ENCODE measurements around the gene LPP.
A peak's percentile ranks its signal among the peaks of the same experiment; 100 is the strongest.

Gene LPP

DNA sequence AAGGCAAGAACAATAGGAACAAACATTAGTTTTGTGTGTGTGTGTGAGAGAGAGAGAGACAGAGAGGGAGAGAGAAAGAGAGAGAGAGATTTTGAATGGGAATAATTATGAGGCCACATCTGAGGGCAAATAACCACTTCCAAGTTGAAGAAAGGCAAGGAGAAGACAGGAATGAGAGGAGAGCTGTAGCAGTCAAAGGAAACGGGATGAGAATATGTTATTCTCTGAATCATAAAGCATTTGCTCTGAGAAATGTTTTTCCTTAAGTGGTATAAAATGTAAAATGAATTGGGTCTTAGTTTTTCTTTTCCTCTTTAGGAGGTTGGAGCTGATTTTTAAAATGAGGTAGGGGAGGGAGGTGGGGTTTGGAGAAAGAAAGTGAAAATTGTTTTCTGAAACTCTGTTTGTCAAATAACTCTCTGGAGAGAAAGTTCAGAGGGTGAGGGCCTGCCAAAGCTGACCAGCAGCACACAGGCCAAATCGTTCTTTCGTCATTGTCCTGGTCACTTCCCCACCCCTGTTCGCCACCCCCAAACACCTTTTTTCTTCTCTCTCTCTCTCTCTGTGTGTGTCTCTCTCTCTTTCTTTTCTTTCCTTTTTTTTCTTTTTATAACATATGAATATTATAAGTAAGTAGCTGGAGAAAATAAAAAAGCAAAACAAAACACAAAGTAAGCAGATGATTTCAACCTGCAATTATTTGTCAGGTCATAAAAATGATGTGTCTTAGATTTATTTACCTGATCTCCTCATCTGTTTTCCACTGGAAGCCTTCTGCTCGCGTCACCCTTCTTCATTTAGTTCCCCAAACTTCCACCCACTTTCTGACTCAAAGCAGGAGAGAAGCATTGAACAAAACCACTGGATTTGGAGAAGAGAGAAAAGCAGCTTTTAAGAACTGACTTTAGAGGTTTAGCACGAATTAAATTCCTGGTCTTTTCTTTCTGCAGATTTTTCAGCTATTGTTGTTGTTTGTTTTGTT lies 110.6 kb downstream of the LPP start:
- peak overlapping the region; percentile 95 for H3K27ac ChIP-seq

DNA sequence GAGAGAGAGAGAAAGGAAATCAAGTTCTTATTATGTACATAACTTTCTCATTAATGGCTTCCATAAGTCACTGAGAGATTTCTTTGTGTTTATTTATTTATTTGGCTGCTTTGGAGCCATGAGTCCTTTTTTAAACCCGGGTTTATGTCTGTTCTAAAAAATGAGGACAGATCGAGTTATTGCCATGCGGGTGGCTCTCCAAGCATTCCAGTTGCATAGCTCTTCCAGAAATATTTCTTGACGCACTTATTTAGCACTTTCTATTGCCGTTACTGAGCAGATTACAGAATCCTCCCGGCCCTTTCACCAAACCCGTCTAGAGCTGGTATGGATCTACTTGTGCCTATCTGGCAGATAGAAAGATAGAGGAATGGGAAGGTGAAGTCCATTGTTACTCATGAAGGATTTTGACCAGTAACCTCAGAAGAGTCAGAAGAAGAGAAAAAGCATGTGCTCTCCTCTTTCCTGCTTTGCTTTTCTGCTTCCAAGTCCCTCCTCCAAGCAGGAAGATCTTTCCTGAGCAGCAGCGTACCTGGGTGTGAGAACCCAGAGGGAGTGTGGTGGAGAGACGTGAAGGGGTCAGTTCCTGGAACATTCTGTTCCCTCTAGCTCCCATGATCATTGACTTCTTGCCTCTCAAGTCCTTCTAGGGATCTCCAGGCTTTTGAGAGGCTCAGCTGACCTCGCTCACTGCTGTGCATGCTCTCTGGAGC lies 112.8 kb downstream of the LPP start:
- TF ChIP-seq ZFX (IDR thresholded peaks at IDR 0.05; ENCODE audit: borderline replicate concordance), result no peak
- TF ChIP-seq, protein P1, sequence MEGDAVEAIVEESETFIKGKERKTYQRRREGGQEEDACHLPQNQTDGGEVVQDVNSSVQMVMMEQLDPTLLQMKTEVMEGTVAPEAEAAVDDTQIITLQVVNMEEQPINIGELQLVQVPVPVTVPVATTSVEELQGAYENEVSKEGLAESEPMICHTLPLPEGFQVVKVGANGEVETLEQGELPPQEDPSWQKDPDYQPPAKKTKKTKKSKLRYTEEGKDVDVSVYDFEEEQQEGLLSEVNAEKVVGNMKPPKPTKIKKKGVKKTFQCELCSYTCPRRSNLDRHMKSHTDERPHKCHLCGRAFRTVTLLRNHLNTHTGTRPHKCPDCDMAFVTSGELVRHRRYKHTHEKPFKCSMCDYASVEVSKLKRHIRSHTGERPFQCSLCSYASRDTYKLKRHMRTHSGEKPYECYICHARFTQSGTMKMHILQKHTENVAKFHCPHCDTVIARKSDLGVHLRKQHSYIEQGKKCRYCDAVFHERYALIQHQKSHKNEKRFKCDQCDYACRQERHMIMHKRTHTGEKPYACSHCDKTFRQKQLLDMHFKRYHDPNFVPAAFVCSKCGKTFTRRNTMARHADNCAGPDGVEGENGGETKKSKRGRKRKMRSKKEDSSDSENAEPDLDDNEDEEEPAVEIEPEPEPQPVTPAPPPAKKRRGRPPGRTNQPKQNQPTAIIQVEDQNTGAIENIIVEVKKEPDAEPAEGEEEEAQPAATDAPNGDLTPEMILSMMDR (IDR thresholded peaks at IDR 0.05), result no peak
- H3K27ac ChIP-seq, result peak overlapping the region; percentile 95

More for the DNA sequence above, 110.6 kb downstream of the LPP start:
- TF ChIP-seq ZFX (IDR thresholded peaks at IDR 0.05; ENCODE audit: borderline replicate concordance), result no peak
- TF ChIP-seq, protein P1 (IDR thresholded peaks at IDR 0.05), result no peak

DNA sequence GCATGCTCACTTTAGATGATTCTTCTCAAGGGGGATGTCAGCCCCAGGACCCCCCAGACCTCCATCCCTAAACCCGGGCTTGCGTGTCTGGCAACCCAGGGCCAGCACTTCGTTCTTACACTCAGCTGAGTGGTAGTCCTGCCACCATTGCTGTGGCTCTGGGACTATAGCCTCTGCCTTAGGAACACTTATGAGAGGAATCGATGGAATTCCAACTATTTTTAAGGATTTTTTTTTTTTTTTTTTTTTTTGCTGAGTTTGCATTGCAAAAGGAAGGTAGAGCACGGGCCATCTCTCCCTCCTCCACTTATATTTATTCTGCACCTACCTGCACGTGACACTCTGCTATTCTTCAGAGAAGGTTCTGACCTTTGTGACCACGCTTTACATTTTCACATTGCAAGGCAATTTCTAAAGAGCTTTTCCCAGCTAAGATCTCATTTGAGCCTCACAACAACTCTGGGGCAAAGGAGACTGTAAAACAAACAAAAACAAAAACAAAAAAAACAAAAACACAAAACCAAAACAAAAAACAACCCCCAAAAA lies 113.9 kb downstream of the LPP start:
- peak overlapping the region; percentile 95 for H3K27ac ChIP-seq
- TF ChIP-seq, protein P1 (IDR thresholded peaks at IDR 0.05), result no peak
- no peak for TF ChIP-seq ZFX (IDR thresholded peaks at IDR 0.05; ENCODE audit: borderline replicate concordance)

DNA sequence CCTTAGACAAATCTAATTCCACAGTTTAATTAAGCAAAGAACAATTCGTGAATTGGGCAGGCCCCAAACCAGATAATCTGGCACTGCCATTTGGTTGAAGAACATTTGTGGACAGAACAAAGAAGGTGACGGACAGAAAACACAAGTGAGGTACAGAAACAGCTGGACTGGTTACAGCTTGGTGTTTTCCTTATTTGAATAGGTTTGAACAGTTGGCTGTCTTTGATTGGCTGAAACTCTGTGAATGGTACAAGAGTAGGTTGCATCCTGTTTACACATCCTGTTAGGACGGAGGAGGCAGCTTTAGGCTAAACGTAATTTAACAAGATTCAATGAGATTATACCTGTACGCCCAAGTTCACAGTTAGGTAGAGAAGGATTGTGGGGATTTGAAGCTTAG lies 114.4 kb downstream of the LPP start:
- no peak for TF ChIP-seq ZFX (IDR thresholded peaks at IDR 0.05; ENCODE audit: borderline replicate concordance)
- TF ChIP-seq, protein P1 (IDR thresholded peaks at IDR 0.05), result no peak
- H3K27ac ChIP-seq, result peak overlapping the region; percentile 95

DNA sequence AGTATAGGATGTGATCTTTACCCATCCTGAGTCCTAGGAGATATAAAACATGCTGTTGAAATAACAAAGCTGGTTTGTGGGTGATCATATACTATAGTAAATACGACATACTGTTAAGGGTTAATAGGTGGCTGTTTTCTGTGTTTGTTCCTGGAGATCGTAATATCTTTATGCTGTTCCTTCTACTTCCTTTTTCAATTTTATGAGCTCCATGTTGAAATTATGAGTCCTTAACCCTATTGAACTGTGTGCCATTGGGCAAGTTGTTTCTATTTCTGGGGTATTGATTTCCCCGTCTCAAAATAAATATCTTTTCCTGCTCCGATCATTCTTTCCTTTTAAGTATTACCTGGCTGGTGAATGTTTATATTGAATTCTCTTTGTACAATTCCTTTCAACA lies 115.1 kb downstream of the LPP start:
- peak overlapping the region; percentile 95 for H3K27ac ChIP-seq

DNA sequence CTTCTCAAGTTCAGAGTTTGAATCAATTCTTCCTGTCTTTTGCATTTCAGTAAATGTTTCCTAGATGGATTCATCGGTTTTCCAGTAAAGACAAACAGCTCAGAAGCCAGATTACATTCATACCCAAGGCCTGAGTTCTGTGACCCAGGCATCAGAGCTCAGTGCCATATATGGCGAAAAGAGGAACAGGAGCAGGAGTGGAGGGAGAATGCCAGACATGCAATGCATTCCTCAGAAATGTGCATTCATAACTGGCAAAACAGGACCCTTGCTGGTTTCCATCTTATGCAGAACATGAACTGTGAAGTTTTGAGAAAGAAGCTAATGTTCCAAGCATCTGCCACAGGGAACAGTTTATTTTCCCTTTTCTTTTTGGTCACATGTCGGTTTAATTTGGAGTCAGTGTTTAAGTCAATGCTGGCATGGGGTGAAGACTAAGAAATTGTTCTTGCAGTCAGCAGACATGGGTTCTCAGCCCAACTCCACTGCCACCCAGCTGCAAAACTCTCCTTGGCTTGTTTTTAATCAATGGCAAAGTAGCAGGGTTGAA lies 116.5 kb downstream of the LPP start:
- H3K27ac ChIP-seq, result peak overlapping the region; percentile 95
- TF ChIP-seq, protein P1 (IDR thresholded peaks at IDR 0.05), result no peak
- no peak for TF ChIP-seq ZFX (IDR thresholded peaks at IDR 0.05; ENCODE audit: borderline replicate concordance)

More for the DNA sequence above, 115.1 kb downstream of the LPP start:
- TF ChIP-seq, protein P1 (IDR thresholded peaks at IDR 0.05), result no peak
- TF ChIP-seq ZFX (IDR thresholded peaks at IDR 0.05; ENCODE audit: borderline replicate concordance), result no peak

Data from 22Rv1 (cell line).